DMS79 treated with DMSO at 0.1 percent for 48 hours (cell line): ENCODE results near the gene PEX7.
"Not testable (repeated sequence)": the region's sequence is repeated elsewhere in the genome, so short reads cannot be mapped to it uniquely, and the experiment has no call there.

Experiments used
- DNase-seq: peaks from one replicate; lab custom pipeline; 2025; lab: John Stamatoyannopoulos, UW

PEX7 gene, protein sequence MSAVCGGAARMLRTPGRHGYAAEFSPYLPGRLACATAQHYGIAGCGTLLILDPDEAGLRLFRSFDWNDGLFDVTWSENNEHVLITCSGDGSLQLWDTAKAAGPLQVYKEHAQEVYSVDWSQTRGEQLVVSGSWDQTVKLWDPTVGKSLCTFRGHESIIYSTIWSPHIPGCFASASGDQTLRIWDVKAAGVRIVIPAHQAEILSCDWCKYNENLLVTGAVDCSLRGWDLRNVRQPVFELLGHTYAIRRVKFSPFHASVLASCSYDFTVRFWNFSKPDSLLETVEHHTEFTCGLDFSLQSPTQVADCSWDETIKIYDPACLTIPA

DNA sequence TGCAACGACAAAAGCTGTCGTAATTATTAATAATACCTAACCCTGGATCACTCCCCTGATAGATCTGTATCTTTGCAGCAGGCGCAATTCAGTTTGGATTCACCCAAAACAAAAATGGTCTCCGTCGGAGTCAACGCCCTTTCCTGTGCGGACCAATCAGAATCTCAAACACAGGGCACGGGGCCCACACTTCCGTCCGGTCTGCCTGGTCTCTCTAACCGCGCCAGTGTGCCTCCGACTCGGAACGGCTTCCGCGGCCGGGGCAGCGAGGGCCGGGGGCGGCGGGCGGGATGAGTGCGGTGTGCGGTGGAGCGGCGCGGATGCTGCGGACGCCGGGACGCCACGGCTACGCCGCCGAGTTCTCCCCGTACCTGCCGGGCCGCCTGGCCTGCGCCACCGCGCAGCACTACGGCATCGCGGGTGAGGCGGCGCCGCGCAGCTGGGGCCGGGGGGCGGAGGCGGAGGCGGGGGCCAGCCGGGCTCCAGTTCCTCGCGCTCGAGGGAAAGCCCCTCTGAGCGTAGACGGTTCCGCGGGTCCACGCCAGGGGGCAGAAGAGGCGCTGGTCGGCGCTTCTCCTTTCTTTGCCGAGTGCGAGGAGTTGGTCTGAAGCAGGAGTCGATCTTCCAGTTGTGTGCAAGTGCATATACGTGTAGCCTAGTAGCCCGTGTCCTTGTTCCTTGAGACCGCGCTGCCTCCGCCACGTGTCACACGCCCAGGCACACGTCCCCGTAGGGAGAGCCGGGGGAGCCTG lies at the start of gene PEX7:
TSS of gene PEX7 (plus strand) at position 217 of the 752 bp plus-strand sequence. CDS start at position 291, 74 bp downstream.
- peak; percentile 93 for DNase-seq

DNA sequence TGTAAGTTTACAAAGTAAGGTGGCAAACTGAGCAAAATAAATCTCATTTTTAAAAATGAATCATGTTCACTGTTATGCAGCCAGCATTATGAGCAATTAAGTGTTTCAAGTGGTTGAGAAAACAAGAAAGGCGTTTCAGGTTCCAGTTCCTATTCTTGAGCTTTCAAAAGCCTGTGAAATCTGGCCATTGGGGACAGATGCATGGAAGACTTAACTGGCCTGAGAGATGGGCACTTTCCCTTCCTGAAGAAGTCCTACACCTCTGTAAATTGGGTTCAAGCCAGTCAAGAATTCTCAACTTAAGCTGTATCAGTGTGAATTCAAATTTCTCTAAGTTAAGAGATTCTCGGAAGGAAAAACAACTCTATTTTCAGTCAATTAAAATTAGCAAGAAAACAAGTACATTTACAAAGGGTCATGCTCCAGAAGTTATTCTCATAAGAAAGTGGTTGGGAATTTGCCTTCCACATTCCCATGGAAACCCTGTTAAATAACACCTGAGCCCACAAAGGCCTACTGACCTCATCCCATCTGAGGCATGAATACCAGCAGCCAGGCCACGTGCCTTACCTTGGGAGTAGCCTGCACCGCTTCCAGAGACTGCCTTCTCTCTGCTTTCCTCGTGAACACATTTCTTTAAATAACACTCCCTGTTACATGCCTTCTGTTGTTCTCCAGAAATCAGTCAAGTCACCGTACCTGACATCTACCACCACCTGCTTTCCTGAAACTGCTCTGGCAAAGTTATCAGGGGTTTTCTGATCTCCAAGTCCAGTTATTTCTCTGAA lies 49.5 kb upstream of the PEX7 start:
- DNase-seq, result peak; percentile 82

DNA sequence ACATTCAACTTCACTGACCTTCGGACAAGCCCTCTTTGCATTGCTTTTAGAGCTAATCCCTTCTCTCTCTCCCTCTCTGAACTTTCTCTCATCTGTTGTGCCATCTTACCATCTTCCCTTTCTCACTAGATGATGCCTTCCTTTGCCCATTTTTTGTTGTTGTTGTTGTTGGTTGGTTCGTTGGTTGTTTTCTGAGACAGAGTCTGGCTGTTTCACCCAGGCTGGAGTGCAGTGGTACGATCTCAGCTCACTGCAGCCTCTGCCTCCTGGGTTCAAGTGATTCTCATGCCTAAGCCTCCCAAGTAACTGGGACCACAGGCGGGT lies 49.0 kb upstream of the PEX7 start:
- no peak for DNase-seq

DNA sequence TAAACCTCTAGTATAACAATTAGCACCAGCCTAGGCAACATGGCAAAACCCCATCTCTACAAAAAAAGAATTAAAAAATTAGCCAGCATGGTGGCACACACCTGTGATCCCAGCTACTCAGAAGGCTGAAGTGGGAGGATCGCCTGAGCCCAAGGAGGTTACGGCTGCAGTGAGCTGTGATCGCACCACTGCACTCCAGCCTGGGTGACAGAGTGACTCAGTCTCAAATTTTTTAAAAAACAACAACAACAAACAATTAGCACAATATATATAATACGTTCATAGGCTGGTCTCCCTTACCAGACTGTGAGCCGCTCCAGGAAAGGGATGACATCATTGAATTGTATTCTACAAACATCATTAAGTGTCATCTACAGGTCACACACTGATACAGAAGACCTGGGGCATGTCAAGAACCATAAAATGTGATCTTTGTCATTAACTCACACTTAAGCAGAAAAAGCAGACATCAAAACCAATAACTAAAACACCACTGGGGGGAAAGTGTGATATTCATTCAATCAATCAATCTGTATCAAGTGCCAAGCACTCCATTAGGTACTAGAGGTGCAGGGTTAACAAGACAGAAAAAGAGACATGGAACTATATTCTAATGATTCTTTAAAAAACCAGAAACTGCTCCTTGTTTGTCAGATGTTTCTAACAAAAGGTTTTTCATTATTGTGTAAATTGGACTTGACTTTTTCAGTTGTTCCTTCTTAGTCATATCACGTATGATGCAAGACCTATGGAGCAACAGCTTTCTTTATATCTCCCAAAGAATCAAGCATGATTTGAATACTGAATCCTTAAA lies 48.0 kb upstream of the PEX7 start:
- DNase-seq, result peak; percentile 21

DNA sequence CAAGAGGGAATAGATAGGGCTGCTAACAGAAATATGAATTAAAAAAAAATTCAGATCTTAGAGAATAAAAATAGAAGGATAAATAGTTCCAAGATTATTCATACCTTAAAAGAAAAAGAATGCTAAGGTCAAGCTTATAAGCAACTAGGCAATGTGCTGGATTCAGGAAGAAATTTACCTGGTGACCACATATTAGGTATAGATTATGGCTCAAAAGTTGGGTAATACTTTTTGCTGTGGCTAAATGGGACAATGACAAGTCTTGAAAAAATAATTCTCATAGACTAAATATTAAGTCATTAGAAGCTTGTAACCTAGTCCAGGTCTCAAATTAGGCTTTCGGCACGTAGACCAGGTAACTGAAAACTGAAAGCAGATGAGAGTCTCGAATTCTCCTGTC lies 47.3 kb upstream of the PEX7 start:
- no peak for DNase-seq

DNA sequence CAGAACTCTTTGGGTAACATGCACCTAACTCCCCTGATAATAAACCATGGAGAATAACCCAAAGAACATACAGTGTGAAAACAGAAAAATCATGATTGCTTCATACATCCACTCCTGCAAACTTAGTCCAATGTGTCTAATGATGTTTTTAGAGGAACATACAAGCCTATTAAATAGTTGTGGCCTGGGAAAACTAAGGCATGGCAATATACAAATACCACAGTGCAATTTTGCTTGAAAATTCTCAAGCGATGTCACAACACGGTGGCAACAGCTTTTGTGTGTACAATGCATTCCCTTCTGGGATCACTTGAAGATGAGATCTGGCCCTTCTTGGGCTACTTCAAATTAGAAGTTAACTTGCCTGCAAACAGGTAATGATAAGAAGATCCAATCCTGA lies 46.8 kb upstream of the PEX7 start:
- DNase-seq, result no peak

DNA sequence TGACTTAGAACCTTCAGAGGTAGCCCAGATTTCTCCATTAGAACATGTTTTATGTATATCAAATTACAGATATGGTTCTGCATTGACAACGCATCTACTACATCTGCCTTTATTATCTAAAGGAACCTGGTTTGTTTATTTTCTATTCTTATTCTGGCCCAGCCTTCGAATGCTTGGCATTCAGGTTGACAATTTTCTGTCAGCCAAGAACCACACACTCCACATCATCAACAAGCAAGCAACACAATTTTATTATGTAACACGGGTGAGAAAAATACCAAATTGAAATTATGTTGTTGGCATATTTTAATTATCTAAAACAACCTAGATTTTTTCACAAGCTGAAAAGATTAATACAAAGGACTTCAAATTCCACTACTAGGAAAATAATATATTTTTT lies 44.7 kb upstream of the PEX7 start:
- DNase-seq, result no peak

DNA sequence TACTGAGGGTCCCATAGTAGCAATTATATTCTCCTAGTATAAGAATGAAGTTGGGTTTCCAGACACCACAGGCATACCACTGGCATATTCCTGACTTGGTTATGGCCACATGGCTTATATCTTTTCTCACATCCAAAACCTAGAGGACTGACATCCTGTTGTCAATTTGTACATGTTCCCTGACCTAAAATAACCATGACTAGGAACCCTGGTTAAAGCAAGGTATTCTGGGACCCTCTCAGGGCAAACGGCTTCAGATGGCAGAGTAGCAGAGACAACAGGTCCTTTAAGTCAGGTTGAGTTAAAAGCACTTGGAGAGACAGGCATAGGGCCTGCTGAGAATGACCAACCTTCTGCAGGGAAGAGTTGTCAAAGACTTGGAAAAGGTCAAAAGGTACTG lies 42.7 kb upstream of the PEX7 start:
- no peak for DNase-seq

DNA sequence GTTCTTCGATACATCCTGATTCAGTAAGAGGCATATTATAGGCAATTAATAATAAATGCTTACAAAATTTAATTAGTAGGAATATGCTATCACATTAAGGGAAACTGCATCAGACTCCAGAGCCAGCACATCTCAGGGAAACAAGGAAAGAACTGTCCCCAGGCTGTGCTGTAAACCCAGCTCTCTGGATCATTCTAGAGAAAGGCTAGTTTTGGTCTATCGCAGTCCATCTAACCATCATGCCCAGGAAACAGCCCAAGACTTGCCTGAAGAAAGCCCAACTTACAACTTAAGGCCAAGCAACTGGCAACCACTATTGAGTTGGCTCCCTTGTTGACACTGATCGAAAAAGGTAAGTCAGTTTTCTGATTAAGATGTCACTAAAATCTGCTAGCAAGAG lies 41.4 kb upstream of the PEX7 start:
- no peak for DNase-seq

DNA sequence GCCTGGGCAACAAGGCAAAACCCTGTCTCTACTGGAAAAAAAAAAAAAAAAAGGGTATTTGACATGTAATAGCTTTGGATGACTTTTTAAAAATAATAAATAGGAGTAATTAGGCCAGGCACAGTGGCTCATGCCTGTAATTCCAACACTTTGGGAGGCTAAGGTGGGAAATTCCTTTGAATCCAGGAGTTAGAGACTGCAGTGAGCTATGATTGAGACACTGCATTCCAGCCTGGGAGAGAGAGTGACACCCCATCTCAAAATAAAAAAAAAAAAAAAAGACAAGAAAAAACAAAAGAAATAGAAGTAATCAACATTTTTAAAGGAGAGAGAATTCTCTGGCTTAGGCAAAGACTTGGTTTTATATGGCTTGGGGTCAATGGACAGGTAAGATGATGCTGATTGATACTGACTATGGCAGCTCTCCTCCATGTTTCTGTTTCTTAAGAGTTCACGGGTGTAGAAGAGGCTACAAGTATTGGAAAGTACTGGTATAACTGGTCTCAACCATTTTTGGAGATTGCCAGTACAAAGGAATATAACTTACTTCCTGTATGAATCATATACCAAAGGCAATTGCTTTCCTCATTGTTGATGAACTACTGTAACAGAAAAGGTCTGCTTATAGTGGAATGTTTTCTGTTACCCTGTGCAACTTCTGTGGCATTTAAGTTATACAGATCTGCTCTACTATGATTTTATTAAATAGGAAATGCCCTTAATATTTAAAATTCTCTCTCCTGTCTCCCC lies 40.2 kb upstream of the PEX7 start:
- no peak for DNase-seq

DNA sequence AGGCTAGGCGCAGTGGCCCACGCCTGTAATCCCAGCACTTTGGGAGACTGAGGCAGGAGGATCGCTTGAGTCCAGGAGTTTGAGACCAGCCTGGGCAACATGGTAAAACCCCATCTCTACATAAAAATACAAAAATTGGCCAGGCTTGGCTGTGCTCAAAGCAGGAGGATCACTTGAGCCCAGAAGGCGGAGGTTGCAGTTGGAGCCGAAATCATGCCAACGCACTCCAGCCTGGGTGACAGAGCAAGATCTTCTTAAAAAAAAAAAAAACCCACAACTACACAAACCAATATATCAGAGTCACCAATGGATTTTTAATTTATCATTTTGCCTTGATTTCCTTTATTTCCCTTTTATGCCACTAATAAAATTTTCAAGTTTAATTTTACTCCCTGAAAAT lies 39.4 kb upstream of the PEX7 start:
- DNase-seq, result no peak

DNA sequence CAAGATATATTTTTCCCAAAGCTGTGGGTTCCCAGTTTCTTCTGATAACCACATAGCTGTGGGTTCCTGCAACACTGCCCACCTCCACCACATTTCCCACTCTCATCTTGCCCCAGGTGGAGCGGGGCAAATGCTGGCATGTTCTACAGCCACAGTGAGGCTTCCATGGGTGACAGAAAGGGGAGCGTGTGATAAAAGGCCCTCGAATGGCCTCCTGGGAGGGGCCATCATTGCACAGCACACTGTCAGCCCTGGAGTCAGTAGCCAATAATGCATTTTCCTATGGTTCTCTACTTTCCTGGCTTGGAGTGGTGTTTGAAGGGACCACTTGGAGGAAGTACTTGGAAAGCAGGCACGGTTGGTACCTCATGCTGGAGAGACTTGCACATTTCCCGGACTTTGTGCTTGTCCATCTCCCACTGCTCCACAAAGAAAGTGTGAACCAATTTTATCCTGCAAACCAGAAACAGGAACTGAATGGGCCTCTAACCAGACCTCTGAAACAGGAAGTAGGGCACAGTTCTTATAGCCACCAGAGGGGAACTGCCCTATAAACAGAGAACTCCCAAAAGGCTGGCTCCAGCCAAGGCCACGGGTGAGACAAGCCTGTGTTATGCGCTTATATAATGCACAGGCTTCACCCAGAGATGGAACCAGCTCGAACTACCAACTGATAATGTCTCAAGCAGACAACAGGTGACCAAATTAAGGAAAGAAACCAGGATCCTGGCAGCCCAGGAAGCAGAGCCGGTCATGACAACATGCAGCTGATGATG lies 38.7 kb upstream of the PEX7 start:
- DNase-seq, result no peak

DNA sequence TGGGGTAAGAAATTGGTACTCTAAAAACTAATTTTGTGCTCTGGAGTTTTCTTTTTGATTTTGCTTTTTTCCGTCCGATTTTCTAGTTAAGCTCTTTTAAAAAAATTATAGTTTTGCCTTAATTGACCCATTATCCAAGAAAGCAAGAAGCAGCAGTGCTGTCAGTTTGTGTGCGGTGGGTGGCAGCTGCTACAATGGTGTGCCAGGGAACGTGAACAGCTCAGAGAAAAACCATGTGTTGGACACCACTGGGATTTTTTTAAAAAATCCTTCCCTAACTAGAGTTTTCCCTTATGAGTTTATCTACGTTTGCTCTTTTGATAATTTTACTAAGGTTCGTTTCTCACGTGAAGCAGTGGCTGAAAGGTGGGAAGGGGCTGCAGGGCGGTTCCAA lies 38.1 kb upstream of the PEX7 start:
- no peak for DNase-seq

DNA sequence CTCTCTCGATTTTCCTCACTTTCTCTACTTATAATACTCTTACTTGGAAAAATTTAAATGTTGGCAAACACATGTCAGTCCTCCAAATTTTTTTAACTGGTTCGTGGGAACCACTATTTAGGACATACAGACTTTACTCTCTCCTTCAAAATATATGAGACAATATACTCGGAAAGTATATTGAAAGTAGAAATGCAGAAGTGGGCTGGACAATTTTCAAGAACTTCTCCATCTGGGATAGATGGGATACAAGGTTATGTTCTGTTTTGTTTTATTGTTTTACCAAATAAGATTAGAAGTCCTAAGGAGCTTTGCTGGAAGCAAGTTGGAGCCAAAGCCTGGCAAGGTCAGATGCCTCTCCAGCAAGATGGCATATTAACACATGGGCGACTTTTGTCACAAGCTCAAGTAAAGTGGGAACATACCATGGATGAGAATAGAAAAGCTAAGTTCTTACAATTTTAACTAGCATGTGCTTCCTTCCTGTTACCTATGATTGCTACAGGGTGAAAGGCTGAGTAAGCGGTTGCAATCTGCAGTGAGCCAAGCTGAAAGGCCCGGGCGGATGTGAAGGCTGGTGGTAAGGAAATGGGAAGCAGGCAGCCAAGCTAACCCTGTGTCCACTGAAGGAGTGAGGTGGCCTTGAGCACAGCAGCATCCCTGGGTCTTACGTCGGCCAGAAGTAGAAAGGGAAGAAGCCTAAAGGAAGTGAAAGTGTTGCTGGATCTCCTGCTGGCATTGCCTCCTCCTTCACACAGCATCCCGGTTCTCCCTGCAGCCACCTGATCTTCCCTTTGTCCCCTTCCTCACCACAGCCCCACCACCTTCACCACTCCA lies 37.3 kb upstream of the PEX7 start:
- DNase-seq, result no peak

DNA sequence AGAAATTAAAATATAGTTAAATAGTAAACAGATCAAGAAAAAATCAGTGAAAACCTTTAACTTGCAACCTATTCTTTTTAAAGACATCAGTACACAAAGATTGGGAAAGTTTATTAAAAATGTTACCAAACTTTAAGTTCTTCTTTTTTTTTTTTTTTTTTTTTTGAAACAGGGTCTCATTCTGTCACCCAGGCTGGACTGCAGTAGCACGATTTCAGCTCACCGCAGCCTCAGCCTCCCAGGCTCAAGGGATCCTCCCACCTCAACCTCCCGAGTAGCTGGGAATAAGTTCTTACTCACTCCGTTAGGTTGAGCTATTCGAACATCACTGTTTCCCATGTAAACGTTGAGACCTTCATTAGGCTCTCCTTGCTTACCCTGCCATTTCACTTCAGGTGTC lies 35.7 kb upstream of the PEX7 start:
- DNase-seq, result no peak

DNA sequence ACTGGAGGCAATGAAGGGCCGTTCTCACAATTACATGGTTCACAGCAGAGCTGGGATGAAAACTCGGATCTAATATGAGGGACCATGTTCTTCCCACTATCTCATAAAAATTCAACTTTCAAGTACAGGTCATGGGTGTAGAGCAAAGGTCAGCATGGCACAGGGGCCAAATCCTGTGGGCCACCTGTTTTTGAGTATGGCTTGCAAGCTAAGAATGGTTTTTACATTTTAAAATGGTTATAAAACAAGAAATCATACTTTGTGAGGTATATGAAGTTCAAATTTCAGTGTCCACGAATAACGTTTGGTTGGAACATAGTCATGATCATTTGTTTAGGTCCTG lies 34.7 kb upstream of the PEX7 start:
- no peak for DNase-seq

DNA sequence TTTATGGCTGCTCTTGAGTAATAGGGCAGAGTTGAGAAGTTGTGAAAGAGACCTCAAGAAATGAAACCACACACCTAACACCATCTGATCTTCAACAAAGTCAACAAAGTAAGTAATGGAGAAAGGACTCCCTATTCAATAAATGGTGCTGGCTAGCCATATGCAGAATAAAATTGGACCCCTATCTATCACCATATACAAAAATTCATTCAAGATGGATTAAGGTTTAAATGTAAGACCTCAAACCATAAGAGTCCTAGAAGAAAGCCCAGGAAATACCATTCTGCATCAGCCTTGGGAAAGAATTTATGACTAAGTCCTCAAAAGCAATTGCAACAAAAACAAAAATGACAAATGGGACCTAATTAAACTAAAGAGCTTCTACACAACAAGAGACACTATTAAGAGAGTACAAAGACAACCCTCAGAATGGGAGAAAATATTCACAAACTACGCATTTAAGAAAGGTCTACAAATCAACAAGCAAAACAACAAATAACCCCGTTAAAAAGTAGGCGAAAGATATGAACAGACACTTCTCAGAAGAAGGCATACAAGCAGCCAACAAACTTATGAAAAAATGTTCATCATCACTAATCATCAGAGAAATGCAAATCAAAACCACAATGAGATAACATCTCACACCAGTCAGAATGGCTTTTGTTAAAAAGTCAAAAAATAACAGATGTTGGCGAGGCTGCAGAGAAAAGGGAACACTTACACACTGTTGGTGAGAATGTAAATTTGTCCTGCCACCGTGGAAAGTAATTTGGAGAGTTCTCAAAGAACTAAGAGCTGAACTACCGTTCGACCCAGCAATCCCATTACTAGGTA lies 34.1 kb upstream of the PEX7 start:
- no peak for DNase-seq

DNA sequence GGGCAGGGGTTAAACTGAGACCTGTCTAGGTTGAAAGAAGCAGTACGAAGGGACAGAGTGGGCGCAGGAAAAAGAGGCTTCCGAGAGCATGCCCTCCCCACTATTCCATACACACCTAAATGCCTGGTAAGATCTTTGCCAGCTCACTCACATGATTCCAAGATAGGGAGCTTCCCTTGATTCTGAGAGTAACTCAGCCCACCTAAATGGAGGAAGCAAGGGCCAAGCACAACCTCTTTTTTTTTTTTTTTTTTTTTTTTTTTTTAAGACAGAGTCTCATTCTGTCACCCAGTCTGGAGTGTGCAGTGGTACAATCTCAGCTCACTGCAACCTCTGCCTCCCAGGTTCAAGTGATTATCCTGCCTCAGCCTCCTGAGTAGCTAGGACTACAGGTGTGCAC lies 33.0 kb upstream of the PEX7 start:
- DNase-seq, result not testable (repeated sequence)
